ENCODE results near the gene PDE6C. TPM values are rescaled to one million over a fixed set of nuclear protein-coding genes. Genes with fewer than 3 reads are reported as not detected.

Gene PDE6C
- total RNA-seq, 1 donor from 2014 or later: not detected

- peaks cover 7% of the 10 kb centered on the region for H3K4me1 ChIP-seq
- no peaks in the 10 kb centered on the region for H3K9me3 ChIP-seq (ENCODE audit: low read depth)
- no peak overlapping the region for H3K27ac ChIP-seq
- H4K20me1 ChIP-seq (ENCODE audit: low read depth): no peaks in the 10 kb centered on the region
- H3K4me3 ChIP-seq: no peak overlapping the region
- H3K27me3 ChIP-seq: peaks cover 29% of the 10 kb centered on the region
- no peak overlapping the region for H3K4me2 ChIP-seq
- Mint-ChIP-seq H3K36me3 (no peaks in the 10 kb centered on the region), H3K9me3 (peaks cover 2% of the 10 kb centered on the region), H3K4me1 (peaks cover 20% of the 10 kb centered on the region), H3K4me3 (no peak overlapping the region), H3K27me3 (ENCODE audit: insufficient read depth, low read depth) (peaks cover 13% of the 10 kb centered on the region), H3K27ac (no peak overlapping the region)
- DNase-seq (ENCODE audit: low spot score): no peak
- no peaks in the 10 kb centered on the region for H3K79me2 ChIP-seq (ENCODE audit: low read depth)
- TF ChIP-seq EZH2 (IDR thresholded peaks at IDR 0.05) (no peak), EZH2phosphoT487 (IDR thresholded peaks at IDR 0.05) (no peak), CTCF (IDR thresholded peaks at IDR 0.05) (no peak)
- H3F3A ChIP-seq (ENCODE audit: low read depth): peaks cover 6% of the 10 kb centered on the region
- no peak overlapping the region for H3K9ac ChIP-seq
- H2AFZ ChIP-seq (replicated peaks): no peak overlapping the region
- no peaks in the 10 kb centered on the region for H3K36me3 ChIP-seq
Measured at GRCh38 chr10:93595378-93596161, 16.8 kb upstream of the PDE6C start.

- H3K9me3 Mint-ChIP-seq: peaks cover 2% of the 10 kb centered on the region
- H3K4me3 Mint-ChIP-seq: no peak overlapping the region
- Histone ChIP-seq H3K79me2 (ENCODE audit: low read depth) (no peaks in the 10 kb centered on the region), H3K9ac (no peak overlapping the region), H3K27me3 (peaks cover 39% of the 10 kb centered on the region), H3K9me3 (ENCODE audit: low read depth) (no peaks in the 10 kb centered on the region), H3K36me3 (no peaks in the 10 kb centered on the region), H3K4me3 (no peak overlapping the region), H4K20me1 (ENCODE audit: low read depth) (no peaks in the 10 kb centered on the region), H3K27ac (no peak overlapping the region), H3K4me2 (no peak overlapping the region), H3F3A (ENCODE audit: low read depth) (peaks cover 6% of the 10 kb centered on the region), H3K4me1 (peaks cover 5% of the 10 kb centered on the region), H2AFZ (replicated peaks) (no peak overlapping the region)
- no peak overlapping the region for H3K27ac Mint-ChIP-seq
- peak; percentile 33 for DNase-seq (ENCODE audit: low spot score)
- peaks cover 17% of the 10 kb centered on the region for H3K4me1 Mint-ChIP-seq
- peak; percentile 50 for TF ChIP-seq CTCF (IDR thresholded peaks at IDR 0.05)
- no peak for TF ChIP-seq EZH2 (IDR thresholded peaks at IDR 0.05)
- no peak for TF ChIP-seq EZH2phosphoT487 (IDR thresholded peaks at IDR 0.05)
- peaks cover 13% of the 10 kb centered on the region for H3K27me3 Mint-ChIP-seq (ENCODE audit: insufficient read depth, low read depth)
- no peaks in the 10 kb centered on the region for H3K36me3 Mint-ChIP-seq
Measured at GRCh38 chr10:93596539-93596938, 15.8 kb upstream of the PDE6C start.

- Mint-ChIP-seq H3K36me3 (no peaks in the 10 kb centered on the region), H3K4me3 (no peak overlapping the region), H3K9me3 (peaks cover 2% of the 10 kb centered on the region), H3K27ac (no peak overlapping the region), H3K27me3 (ENCODE audit: insufficient read depth, low read depth) (peaks cover 19% of the 10 kb centered on the region), H3K4me1 (peaks cover 17% of the 10 kb centered on the region)
- Histone ChIP-seq H3K9me3 (ENCODE audit: low read depth) (no peaks in the 10 kb centered on the region), H3K79me2 (ENCODE audit: low read depth) (no peaks in the 10 kb centered on the region), H3K9ac (no peak overlapping the region), H3F3A (ENCODE audit: low read depth) (peaks cover 6% of the 10 kb centered on the region), H3K4me3 (no peak overlapping the region), H3K27me3 (peaks cover 45% of the 10 kb centered on the region), H4K20me1 (ENCODE audit: low read depth) (no peaks in the 10 kb centered on the region), H3K36me3 (no peaks in the 10 kb centered on the region), H3K4me2 (no peak overlapping the region), H2AFZ (replicated peaks) (no peak overlapping the region), H3K27ac (no peak overlapping the region), H3K4me1 (peaks cover 8% of the 10 kb centered on the region)
- DNase-seq (ENCODE audit: low spot score): no peak
- TF ChIP-seq EZH2 (IDR thresholded peaks at IDR 0.05) (no peak), EZH2phosphoT487 (IDR thresholded peaks at IDR 0.05) (no peak), CTCF (IDR thresholded peaks at IDR 0.05) (no peak)
Measured at GRCh38 chr10:93597075-93597599, 15.2 kb upstream of the PDE6C start.
